GM12878 (cell line): ENCODE results near the gene C21orf58. TPM values are rescaled to one million over a fixed set of nuclear protein-coding genes. Genes with fewer than 3 reads are reported as not detected.

ENCODE experiments used
- ATF3 ChIP-seq: IDR thresholded peaks from 2 replicates; pipeline ENCODE4 v1.6.1; 2011; ENCODE audit warnings: low read depth, mild to moderate bottlenecking, low read length, moderate library complexity, borderline replicate concordance; ENCODE audit errors: extremely low read depth
- CEBPB ChIP-seq, 2 experiments: fragments of 150-350 bp in 1 of 2; IDR thresholded peaks; 2 replicates each; pipeline ENCODE4 v1.6.1; 2012 to 2014; ENCODE audit warnings: low read depth in 2 of 2, low read length in 2 of 2, borderline replicate concordance in 1 of 2, inconsistent platforms in 1 of 2
- CTCF ChIP-seq, 3 experiments: IDR thresholded peaks in 2 of 3; conservative IDR thresholded peaks in 1 of 3; 2 replicates each; pipeline ENCODE4 v1.5.1; 2011; ENCODE audit warnings: low read depth in 3 of 3, low read length in 3 of 3, mild to moderate bottlenecking in 3 of 3, control low read depth in 2 of 3, moderate library complexity in 2 of 3, inconsistent platforms in 1 of 3, mixed read lengths in 1 of 3; ENCODE audit not compliant: control insufficient read depth in 2 of 3, insufficient read depth in 1 of 3; ENCODE audit errors: extremely low read depth in 1 of 3
- IRF3 ChIP-seq: fragments of 450-650 bp; IDR thresholded peaks from 2 replicates; pipeline ENCODE4 v1.6.1; 2014; ENCODE audit warnings: mild to moderate bottlenecking
- NBN ChIP-seq: fragments of 450-650 bp; IDR thresholded peaks from 2 replicates; pipeline ENCODE4 v1.6.1; 2016
- NKRF ChIP-seq: fragments of 450-650 bp; conservative IDR thresholded peaks from 2 replicates; pipeline ENCODE4 v1.6.1; 2017; ENCODE audit warnings: mild to moderate bottlenecking, moderate library complexity
- RB1 ChIP-seq: fragments of 450-650 bp; formaldehyde crosslinking; IDR thresholded peaks from 2 replicates; pipeline ENCODE4 v1.6.1; 2017; ENCODE audit warnings: mild to moderate bottlenecking, borderline replicate concordance
- SMC3 ChIP-seq: IDR thresholded peaks from 2 replicates; pipeline ENCODE4 v1.6.1; 2011; ENCODE audit warnings: low read length, improper control_type of control experiment, borderline replicate concordance
- SP1 ChIP-seq: IDR thresholded peaks from one replicate; pipeline ENCODE4 v1.6.1; 2011; ENCODE audit warnings: low read depth, low read length
- SREBF2 ChIP-seq: IDR thresholded peaks from 2 replicates; pipeline ENCODE4 v1.6.1; 2012; ENCODE audit warnings: mild to moderate bottlenecking, low read length
- ZNF384 ChIP-seq: IDR thresholded peaks from 2 replicates; pipeline ENCODE4 v1.6.1; 2012; ENCODE audit warnings: low read depth, mild to moderate bottlenecking, low read length, improper control_type of control experiment, borderline replicate concordance
- ZNF622 ChIP-seq: fragments of 450-650 bp; IDR thresholded peaks from 2 replicates; pipeline ENCODE4 v1.6.1; 2017; ENCODE audit warnings: mild to moderate bottlenecking, inconsistent platforms
- polyA plus RNA-seq, 11 experiments: library from polyadenylated mRNA; depleted of rRNA in 4 of 11; unstranded in 6 of 11; stranded (reverse) in 5 of 11; fragments of >200 nt; fragmentation: Nextera tagmentation in 4 of 11; fragmentation: Illumina TruSeq in 1 of 11; extraction: Ambion mirVana in 4 of 11; extraction: Trizol in 1 of 11; gene quantifications; 1 replicate in 1 of 11; 2 replicates in 10 of 11; pipeline versions ENCODE4 v1.2.1 to v1.2.3, GENCODE V29; 2011 to 2016; ENCODE audit warnings: inconsistent platforms in 2 of 11, missing spikeins in 2 of 11, low read depth in 1 of 11
- total RNA-seq, 4 experiments: library from RNA; depleted of rRNA in 3 of 4; stranded (reverse); fragments of >200 nt in 3 of 4; fragmentation: Illumina TruSeq in 1 of 4; extraction: Trizol in 1 of 4; gene quantifications; 2 replicates each; pipeline versions ENCODE4 v1.2.1 to v1.2.3, GENCODE V29; 2013 to 2021

C21orf58 gene
- total and polyA plus RNA-seq, 10 of the 15 experiments (the other 5 are each of a cell fraction or from before 2014, with no cell fraction given) = 1.1 to 22.3 (median 11.8) TPM

- TF ChIP-seq IRF3 (no peak), ZNF384 (no peak), SREBF2 (no peak), CEBPB (IDR thresholded peaks at IDR 0.05; ENCODE audit: borderline replicate concordance in 1 of 2, low read depth in 2 of 2, low read length in 2 of 2) (no peak), NKRF (no peak), ZNF622 (no peak), ATF3 (no peak), SP1 (no peak), CTCF (IDR thresholded peaks at IDR 0.05 in 2 of 3, conservative IDR thresholded peaks at IDR 0.05 in 1 of 3; ENCODE audit: control insufficient read depth in 2 of 3, extremely low read depth in 1 of 3, insufficient read depth in 1 of 3, low read depth in 3 of 3, low read length in 3 of 3) (no peak), RB1 (no peak), NBN (no peak), SMC3 (no peak)
These were observed 5.2 kb downstream of the C21orf58 start (continued) for GRCh38 chr21:46318464-46318845.
